Type B pancreatic cell (in vitro differentiated cells): ENCODE results near the gene ITGA1. TPM values are rescaled to one million over a fixed set of nuclear protein-coding genes. Genes with fewer than 3 reads are reported as not detected.

ENCODE experiments used
- DNase-seq: peaks from one replicate; pipeline ENCODE4 v3.0.0; 2021; ENCODE audit warnings: mixed read lengths; ENCODE audit not compliant: unreplicated experiment; ENCODE audit errors: extremely low spot score
- H3K27ac Mint-ChIP-seq: 2 replicates; pipeline ENCODE4 v1.8.0; 2021; ENCODE audit warnings: mild to moderate bottlenecking, mixed read lengths
- H3K27me3 Mint-ChIP-seq: 2 replicates; pipeline ENCODE4 v1.8.0; 2021; ENCODE audit warnings: mixed read lengths
- H3K36me3 Mint-ChIP-seq: 2 replicates; pipeline ENCODE4 v1.8.0; 2021; ENCODE audit warnings: mixed read lengths
- H3K4me1 Mint-ChIP-seq: one replicate; pipeline ENCODE4 v1.8.0; 2021; ENCODE audit warnings: mixed read lengths; ENCODE audit not compliant: unreplicated experiment
- H3K4me3 Mint-ChIP-seq: 2 replicates; pipeline ENCODE4 v1.8.0; 2021; ENCODE audit warnings: mild to moderate bottlenecking, mixed read lengths
- H3K9me3 Mint-ChIP-seq: 2 replicates; pipeline ENCODE4 v1.8.0; 2021; ENCODE audit warnings: mixed read lengths
- total RNA-seq: library from RNA; stranded (reverse); gene quantifications from 2 replicates; pipeline ENCODE4 v1.2.1, GENCODE V29; 2021; ENCODE audit warnings: low replicate concordance
- TF ChIP-seq, protein P1 (sequence below): fragments of 200-600 bp; sonication (generic); conservative IDR thresholded peaks from 2 replicates; pipeline ENCODE4 v1.5.0; 2021; ENCODE audit warnings: antibody characterized with exemption, mild to moderate bottlenecking

Gene ITGA1
- total RNA-seq, 1 donor from 2014 or later, result 17.0 TPM

DNA sequence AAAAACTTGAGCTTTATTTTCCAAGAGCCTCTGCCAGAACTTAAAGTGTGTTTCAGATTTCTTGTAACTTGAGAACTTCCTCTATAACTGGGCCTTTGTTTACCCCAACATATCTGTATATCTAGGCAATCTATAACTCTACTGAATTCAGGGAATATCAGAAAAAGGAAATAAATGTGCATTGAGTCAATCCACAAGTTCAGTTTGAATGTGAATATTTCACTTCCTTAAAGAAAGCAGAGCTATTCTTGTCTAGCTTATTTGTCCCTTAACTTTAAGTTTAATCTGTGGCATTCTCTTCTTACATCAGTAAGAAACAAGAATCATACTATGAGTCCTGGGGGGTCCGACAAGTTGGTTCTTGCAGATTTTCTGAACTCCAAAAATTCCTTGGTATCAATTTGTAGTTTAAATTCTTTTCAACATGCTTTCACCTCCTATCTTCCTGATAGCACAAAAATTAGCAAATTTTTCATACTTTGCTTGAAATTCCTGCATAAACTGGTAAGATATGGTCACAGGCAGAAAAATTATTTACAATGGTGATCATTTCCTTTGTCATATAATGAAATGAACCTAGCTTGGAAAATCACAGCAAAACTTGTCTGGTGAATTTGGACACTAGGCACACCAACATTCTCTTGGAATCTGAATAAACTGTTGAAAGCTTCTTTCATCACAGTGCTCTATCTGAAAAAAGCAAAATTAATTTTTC is 19.8 kb upstream of the ITGA1 start:
- TF ChIP-seq, protein P1, sequence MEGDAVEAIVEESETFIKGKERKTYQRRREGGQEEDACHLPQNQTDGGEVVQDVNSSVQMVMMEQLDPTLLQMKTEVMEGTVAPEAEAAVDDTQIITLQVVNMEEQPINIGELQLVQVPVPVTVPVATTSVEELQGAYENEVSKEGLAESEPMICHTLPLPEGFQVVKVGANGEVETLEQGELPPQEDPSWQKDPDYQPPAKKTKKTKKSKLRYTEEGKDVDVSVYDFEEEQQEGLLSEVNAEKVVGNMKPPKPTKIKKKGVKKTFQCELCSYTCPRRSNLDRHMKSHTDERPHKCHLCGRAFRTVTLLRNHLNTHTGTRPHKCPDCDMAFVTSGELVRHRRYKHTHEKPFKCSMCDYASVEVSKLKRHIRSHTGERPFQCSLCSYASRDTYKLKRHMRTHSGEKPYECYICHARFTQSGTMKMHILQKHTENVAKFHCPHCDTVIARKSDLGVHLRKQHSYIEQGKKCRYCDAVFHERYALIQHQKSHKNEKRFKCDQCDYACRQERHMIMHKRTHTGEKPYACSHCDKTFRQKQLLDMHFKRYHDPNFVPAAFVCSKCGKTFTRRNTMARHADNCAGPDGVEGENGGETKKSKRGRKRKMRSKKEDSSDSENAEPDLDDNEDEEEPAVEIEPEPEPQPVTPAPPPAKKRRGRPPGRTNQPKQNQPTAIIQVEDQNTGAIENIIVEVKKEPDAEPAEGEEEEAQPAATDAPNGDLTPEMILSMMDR, result no peak
- DNase-seq, result no peak
- H3K4me3 Mint-ChIP-seq, result no peak overlapping the region
- no peaks in the 10 kb centered on the region for H3K9me3 Mint-ChIP-seq
- H3K27ac Mint-ChIP-seq, result no peak overlapping the region
- H3K36me3 Mint-ChIP-seq, result no peaks in the 10 kb centered on the region
- H3K27me3 Mint-ChIP-seq, result no peaks in the 10 kb centered on the region
- no peaks in the 10 kb centered on the region for H3K4me1 Mint-ChIP-seq

DNA sequence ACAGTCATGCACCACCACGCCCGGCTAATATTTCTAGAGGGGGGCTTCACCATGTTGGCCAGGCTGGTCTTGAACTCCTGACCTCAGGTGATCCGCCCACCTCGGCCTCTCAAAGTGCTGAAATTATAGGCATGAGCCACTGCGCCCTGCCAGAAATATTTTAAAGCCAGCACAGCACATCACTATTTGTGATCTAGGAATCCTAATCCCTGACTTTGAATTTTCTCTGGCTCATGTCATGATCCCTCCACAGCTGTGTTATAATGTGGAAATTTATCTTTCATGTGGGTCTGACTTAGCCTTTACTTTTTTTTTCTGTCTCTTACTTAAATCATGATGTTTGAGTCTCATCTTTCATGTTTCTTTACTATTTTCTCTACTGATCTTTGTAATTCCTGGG is 18.7 kb upstream of the ITGA1 start:
- Mint-ChIP-seq H3K36me3 (no peaks in the 10 kb centered on the region), H3K4me3 (no peak overlapping the region), H3K4me1 (peaks cover 3% of the 10 kb centered on the region), H3K9me3 (no peaks in the 10 kb centered on the region), H3K27me3 (peaks cover 2% of the 10 kb centered on the region), H3K27ac (no peak overlapping the region)
- TF ChIP-seq, protein P1, result no peak
- no peak for DNase-seq

DNA sequence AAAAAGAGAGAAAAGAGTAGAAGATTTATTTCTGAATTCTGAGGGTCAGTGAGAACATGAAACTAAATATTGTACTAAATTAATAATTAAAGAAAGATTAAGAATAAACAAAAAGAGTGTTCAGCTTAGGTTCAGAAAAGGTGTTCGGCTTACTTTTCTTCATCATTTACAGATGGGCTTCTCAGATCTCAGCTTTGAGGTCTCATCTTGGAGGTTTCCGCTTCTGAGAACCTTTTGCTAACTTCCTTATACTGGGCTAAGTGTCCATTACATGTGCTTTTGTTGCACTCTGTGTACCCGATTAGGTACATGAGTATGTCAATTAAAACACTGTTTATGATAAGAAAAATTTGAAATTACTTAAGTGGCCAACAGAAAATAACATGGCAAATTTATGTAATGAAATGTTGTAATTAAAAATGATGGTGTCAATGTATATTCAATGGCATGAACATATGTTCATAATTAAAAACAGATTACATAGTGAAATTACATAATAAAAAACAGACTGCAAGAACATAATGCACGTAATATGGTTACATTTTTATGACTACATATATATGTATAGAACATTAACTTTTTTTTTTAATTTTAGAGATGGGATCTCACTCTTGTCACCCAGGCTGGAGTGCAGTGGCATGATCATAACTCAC is 17.3 kb upstream of the ITGA1 start:
- TF ChIP-seq, protein P1, result no peak

DNA sequence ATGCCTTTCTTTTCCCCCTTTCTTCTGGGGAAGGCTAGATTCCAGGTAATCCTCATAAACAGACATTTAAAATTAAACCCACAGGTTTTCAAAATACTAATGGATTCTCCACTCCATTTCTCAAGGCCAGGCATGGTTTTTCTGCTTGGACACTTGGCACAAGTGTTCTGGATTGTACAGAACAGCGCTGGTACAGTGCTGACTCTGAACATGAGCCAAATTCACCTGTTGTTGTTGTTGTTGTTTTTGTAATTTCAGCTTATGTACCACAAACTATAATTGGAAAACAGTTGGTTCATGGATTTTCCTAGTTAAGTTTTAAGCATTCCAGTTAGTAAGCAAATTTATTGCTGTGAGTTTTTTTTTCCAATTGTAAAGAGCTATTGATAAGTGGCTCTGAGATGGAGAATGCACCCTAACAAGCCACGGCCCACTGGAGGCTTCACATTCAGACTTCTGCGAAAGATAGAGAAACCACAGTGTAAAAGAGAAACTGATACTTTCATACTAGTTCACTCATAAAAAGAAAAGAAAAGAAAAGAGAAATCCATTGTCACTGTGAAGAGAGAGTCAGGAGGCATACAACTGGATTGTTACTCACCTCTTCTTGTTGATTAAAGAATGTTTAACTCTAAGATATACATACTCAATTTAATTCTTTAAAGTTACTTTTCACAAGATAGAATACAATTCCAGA is 16.2 kb upstream of the ITGA1 start:
- DNase-seq, result no peak
- peaks cover 7% of the 10 kb centered on the region for H3K4me1 Mint-ChIP-seq
- H3K27ac Mint-ChIP-seq, result no peak overlapping the region
- H3K4me3 Mint-ChIP-seq, result no peak overlapping the region
- H3K36me3 Mint-ChIP-seq, result no peaks in the 10 kb centered on the region
- TF ChIP-seq, protein P1, result no peak
- peaks cover 8% of the 10 kb centered on the region for H3K27me3 Mint-ChIP-seq
- H3K9me3 Mint-ChIP-seq, result no peaks in the 10 kb centered on the region

More for the DNA sequence above, 17.3 kb upstream of the ITGA1 start:
- Mint-ChIP-seq H3K27ac (no peak overlapping the region), H3K4me1 (peaks cover 7% of the 10 kb centered on the region), H3K36me3 (no peaks in the 10 kb centered on the region), H3K27me3 (peaks cover 5% of the 10 kb centered on the region), H3K9me3 (no peaks in the 10 kb centered on the region), H3K4me3 (no peak overlapping the region)
- no peak for DNase-seq

DNA sequence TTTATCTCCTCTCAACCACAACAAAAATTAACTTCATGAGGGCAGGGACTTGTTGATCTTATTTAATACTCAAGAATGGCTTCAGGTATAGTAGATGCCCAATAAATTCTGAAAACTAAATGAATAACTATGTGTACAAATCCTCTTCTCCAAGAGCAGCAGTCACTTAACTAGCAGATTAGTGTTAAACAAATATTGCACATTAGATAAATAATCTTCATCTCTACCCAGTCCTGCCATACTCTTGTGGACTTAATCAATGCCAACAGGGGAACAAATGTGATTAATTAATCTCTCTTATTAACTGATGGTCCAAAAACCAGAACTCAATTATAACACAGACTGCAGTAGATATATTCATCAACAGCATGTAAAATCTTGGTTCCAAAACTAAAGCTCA is 15.0 kb upstream of the ITGA1 start:
- Mint-ChIP-seq H3K36me3 (no peaks in the 10 kb centered on the region), H3K9me3 (no peaks in the 10 kb centered on the region), H3K4me1 (peaks cover 7% of the 10 kb centered on the region), H3K27me3 (peaks cover 8% of the 10 kb centered on the region), H3K27ac (no peak overlapping the region), H3K4me3 (no peak overlapping the region)
- no peak for DNase-seq
- TF ChIP-seq, protein P1, result no peak
